Measurements from ENCODE around the gene CPLX1. TPM values are rescaled to one million over a fixed set of nuclear protein-coding genes. Genes with fewer than 3 reads are reported as not detected.

The CPLX1 gene
- total RNA-seq, 2 experiments from 2014 or later: 0.21 to 0.25 TPM

DNA sequence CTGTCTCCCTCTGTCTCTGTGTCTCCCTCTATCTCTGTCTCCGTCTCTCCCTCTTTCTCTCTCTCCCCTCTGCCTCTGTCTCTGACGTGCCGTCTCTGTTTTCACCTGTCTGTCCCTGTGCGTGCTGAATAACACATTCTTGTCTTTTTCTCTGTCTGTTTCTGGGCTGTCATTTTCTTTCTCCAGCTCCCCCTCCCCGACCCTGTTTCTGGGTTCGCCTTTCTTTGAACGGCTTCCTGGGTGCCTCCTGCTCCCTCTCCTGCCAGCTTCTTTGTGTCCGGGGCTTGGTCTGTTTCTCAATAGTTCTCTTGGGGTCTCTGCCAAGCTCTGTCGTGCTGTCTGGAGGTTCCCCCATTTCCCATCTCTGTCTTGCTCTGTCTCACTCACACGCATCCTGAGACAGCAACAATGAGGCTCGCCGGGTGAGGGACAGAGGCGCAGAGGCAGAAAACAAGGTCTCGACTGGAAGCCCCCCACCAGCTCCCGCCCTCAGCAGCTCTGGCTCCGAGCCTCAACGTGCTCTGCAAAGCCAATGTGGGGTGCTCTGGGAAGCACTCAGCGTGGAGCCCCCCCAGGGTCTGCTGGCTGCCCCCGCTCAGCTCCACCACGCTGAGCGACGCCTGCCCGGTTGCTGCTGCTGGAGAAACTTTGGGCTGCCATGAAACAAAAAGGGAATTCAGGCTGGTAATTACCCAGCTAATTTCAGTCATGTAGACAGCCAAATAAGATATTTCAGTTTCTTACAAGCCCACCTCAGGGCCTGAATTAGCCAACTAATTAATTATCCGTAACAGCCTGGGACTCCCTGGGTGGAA lies 3.4 kb downstream of the CPLX1 start:
- Histone ChIP-seq H3K9me2 (ENCODE audit: insufficient read depth, low read length) (no peaks in the 10 kb centered on the region), H3K4me3 (ENCODE audit: low read depth, low read length, poor library complexity, severe bottlenecking) (no peak overlapping the region), H3K27ac (ENCODE audit: low read depth, low read length, poor library complexity, severe bottlenecking) (no peak overlapping the region), H3K79me2 (ENCODE audit: insufficient read depth, low read depth, low read length) (no peaks in the 10 kb centered on the region), H3K4me2 (ENCODE audit: low read length) (no peak overlapping the region), H3K9me3 (ENCODE audit: low read length) (no peaks in the 10 kb centered on the region), H3K4me1 (ENCODE audit: insufficient read depth, low read length, poor library complexity, severe bottlenecking) (no peaks in the 10 kb centered on the region), H4K20me1 (ENCODE audit: insufficient read depth, low read length) (no peaks in the 10 kb centered on the region), H3K36me3 (ENCODE audit: insufficient read depth, low read length) (no peaks in the 10 kb centered on the region), H2AFZ (ENCODE audit: low read length) (no peak overlapping the region)
- ChIA-PET CTCF (ENCODE audit: unreplicated experiment) (no interaction called here), POLR2A (no interaction called here)
- no peak for DNase-seq (ENCODE audit: low spot score)
- BruUV-seq (replicated peaks): no TSS peak
- intact Hi-C loops (cut with micrococcal nuclease; ENCODE audit: unreplicated experiment): no loop called here
- TF ChIP-seq, protein P1, sequence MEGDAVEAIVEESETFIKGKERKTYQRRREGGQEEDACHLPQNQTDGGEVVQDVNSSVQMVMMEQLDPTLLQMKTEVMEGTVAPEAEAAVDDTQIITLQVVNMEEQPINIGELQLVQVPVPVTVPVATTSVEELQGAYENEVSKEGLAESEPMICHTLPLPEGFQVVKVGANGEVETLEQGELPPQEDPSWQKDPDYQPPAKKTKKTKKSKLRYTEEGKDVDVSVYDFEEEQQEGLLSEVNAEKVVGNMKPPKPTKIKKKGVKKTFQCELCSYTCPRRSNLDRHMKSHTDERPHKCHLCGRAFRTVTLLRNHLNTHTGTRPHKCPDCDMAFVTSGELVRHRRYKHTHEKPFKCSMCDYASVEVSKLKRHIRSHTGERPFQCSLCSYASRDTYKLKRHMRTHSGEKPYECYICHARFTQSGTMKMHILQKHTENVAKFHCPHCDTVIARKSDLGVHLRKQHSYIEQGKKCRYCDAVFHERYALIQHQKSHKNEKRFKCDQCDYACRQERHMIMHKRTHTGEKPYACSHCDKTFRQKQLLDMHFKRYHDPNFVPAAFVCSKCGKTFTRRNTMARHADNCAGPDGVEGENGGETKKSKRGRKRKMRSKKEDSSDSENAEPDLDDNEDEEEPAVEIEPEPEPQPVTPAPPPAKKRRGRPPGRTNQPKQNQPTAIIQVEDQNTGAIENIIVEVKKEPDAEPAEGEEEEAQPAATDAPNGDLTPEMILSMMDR (conservative IDR thresholded peaks at IDR 0.05; ENCODE audit: low read length): no peak
- no peak for TF ChIP-seq EZH2phosphoT487 (IDR thresholded peaks at IDR 0.05; ENCODE audit: borderline replicate concordance, low read depth, low read length)

GRCh38 chr4:821631-822030 lies 4.3 kb downstream of the CPLX1 start:
- Histone ChIP-seq H3K4me3 (ENCODE audit: low read depth, low read length, poor library complexity, severe bottlenecking) (no peak overlapping the region), H3K9me2 (ENCODE audit: insufficient read depth, low read length) (no peaks in the 10 kb centered on the region), H3K36me3 (ENCODE audit: insufficient read depth, low read length) (no peaks in the 10 kb centered on the region), H3K79me2 (ENCODE audit: insufficient read depth, low read depth, low read length) (no peaks in the 10 kb centered on the region), H3K27ac (ENCODE audit: low read depth, low read length, poor library complexity, severe bottlenecking) (no peak overlapping the region), H3K4me2 (ENCODE audit: low read length) (no peak overlapping the region), H3K9me3 (ENCODE audit: low read length) (no peaks in the 10 kb centered on the region), H3K4me1 (ENCODE audit: insufficient read depth, low read length, poor library complexity, severe bottlenecking) (peaks cover 3% of the 10 kb centered on the region), H4K20me1 (ENCODE audit: insufficient read depth, low read length) (no peaks in the 10 kb centered on the region), H2AFZ (ENCODE audit: low read length) (no peak overlapping the region)
- no TSS peak for BruUV-seq (replicated peaks)
- ChIA-PET POLR2A (no interaction called here), CTCF (ENCODE audit: unreplicated experiment) (no interaction called here)
- intact Hi-C loops (cut with micrococcal nuclease; ENCODE audit: unreplicated experiment): no loop called here
- DNase-seq (ENCODE audit: low spot score): no peak
- TF ChIP-seq, protein P1 (conservative IDR thresholded peaks at IDR 0.05; ENCODE audit: low read length): no peak
- no peak for TF ChIP-seq EZH2phosphoT487 (IDR thresholded peaks at IDR 0.05; ENCODE audit: borderline replicate concordance, low read depth, low read length)

DNA sequence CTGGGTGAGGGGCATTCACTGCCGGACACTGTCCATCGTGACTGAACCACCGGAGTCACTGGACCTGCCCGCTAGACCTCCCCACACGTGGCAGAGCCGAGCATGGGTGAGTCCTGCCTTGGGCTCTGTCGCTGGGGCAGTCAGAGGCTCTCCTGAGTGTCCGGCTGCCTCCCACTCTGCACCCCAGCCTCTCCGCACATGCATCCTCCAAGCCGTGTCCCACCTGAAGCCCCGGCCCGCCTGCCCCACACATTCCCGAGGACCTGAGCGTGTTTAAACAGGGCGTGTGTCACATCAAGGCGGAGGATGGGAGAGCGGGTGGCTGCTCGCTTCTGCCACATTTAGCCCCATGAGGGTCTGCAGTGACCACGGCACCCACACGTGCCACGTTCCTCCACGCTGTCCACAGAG lies 4.7 kb downstream of the CPLX1 start:
- Histone ChIP-seq H3K9me2 (ENCODE audit: insufficient read depth, low read length) (no peaks in the 10 kb centered on the region), H4K20me1 (ENCODE audit: insufficient read depth, low read length) (no peaks in the 10 kb centered on the region), H3K27ac (ENCODE audit: low read depth, low read length, poor library complexity, severe bottlenecking) (no peak overlapping the region), H2AFZ (ENCODE audit: low read length) (no peak overlapping the region), H3K9me3 (ENCODE audit: low read length) (no peaks in the 10 kb centered on the region), H3K36me3 (ENCODE audit: insufficient read depth, low read length) (no peaks in the 10 kb centered on the region), H3K4me2 (ENCODE audit: low read length) (no peak overlapping the region), H3K4me3 (ENCODE audit: low read depth, low read length, poor library complexity, severe bottlenecking) (no peak overlapping the region), H3K4me1 (ENCODE audit: insufficient read depth, low read length, poor library complexity, severe bottlenecking) (peaks cover 7% of the 10 kb centered on the region), H3K79me2 (ENCODE audit: insufficient read depth, low read depth, low read length) (no peaks in the 10 kb centered on the region)
- POLR2A ChIA-PET: no interaction called here
- no peak for TF ChIP-seq EZH2phosphoT487 (IDR thresholded peaks at IDR 0.05; ENCODE audit: borderline replicate concordance, low read depth, low read length)
- TF ChIP-seq, protein P1 (conservative IDR thresholded peaks at IDR 0.05; ENCODE audit: low read length): no peak
- CTCF ChIA-PET (ENCODE audit: unreplicated experiment): no interaction called here
- BruUV-seq (replicated peaks): no TSS peak
- DNase-seq (ENCODE audit: low spot score): no peak
- intact Hi-C loops (cut with micrococcal nuclease; ENCODE audit: unreplicated experiment): no loop called here
